D721Med (cell line): Measurements from ENCODE around the gene IFIT2.
"Not testable (repeated sequence)": the region's sequence is repeated elsewhere in the genome, so short reads cannot be mapped to it uniquely, and the experiment has no call there.

ENCODE experiments used
- DNase-seq: peaks from one replicate; pipeline ENCODE4 v3.0.0; 2011; ENCODE audit warnings: low spot score; ENCODE audit not compliant: insufficient read length
- FAIRE-seq: peaks from 2 replicates; lab custom pipeline; 2011; peaks lifted over from hg19 to GRCh38; lab: Jason Lieb, UNC
- TF ChIP-seq, protein P1 (sequence below): IDR thresholded peaks from 2 replicates; pipeline ENCODE4 v1.5.1; 2012; ENCODE audit warnings: mild to moderate bottlenecking, control low read depth; ENCODE audit not compliant: insufficient read depth; ENCODE audit errors: missing control alignments

IFIT2 gene

DNA sequence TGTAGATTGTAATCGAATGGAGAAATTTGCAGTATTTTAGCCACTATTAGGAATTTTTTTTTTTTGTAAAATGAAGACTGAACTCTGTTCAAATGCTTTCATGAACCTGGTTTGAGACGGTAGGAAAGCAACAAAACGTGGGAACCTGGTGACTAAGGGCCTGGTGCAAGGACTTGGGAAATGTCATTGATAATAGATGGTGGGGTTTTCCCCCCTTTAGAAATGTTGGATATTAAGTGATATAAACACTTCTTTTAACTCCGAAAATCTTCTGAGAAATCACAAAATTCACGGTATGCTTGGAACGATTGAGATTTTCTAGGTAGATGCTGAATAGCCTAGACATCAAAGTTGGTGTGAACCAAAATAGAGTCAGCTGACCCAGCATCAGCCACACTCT is 6.4 kb downstream of the IFIT2 start:
- FAIRE-seq (no peak), DNase-seq (no peak)
- TF ChIP-seq, protein P1, sequence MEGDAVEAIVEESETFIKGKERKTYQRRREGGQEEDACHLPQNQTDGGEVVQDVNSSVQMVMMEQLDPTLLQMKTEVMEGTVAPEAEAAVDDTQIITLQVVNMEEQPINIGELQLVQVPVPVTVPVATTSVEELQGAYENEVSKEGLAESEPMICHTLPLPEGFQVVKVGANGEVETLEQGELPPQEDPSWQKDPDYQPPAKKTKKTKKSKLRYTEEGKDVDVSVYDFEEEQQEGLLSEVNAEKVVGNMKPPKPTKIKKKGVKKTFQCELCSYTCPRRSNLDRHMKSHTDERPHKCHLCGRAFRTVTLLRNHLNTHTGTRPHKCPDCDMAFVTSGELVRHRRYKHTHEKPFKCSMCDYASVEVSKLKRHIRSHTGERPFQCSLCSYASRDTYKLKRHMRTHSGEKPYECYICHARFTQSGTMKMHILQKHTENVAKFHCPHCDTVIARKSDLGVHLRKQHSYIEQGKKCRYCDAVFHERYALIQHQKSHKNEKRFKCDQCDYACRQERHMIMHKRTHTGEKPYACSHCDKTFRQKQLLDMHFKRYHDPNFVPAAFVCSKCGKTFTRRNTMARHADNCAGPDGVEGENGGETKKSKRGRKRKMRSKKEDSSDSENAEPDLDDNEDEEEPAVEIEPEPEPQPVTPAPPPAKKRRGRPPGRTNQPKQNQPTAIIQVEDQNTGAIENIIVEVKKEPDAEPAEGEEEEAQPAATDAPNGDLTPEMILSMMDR = no peak

DNA sequence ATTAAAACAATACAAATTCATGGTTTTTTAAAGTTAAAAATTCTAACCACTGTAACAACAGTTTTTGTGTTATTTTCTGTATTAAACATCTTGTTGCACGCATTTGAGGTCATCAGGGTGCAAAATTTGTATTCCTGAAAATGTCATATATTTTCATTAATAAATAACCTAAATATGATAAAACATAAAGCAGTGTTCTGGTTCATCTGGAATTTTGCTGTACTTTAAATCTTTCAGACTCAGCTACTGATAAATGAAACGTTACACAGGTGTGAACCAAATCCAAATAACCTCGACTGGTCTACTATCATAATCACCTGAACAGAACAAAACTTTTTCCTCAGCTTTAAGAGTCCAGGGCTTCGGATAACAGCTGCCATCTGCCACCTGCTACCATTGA is 6.9 kb downstream of the IFIT2 start:
- TF ChIP-seq, protein P1 = no peak
- no peak for DNase-seq
- no peak for FAIRE-seq

DNA sequence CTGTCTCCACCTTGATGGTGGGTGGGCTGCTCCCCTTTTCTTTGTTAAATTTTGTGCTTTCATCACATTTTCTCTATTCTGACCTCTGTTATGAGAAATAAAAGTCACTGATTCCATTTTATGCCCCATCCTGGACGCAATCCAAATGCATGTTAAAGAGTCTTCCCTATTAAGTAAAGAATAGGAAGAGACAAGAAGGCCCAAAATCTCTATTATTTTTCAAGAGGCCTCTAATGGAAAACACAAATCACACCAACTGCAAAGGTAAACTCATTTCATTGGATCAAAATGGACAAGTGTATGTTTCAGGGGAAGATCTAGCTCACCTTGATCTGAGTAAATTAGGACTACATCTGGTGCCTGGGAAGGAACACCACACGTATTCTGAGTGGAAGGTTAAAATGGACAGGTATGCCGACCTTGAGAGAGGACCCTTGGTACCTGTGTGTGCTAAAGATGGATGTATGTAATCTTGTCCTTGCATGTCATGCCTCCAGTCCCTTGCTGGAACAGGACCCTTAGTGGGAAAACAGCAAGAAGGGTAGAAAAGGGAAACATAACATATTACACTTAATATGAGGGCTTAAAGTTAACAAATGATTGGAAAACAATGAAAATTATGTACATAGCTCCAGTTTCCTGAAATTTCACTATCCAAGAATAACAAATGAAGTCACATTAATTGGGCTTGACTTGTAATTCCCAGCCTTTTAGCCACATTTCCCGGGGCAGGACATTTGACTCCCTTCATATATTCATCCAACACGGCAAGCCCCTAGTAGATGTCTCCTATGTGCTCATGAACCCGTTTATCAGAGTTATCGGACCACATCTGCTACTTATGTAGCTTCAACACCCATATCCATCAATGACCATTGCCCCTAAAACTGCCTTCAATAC is 7.6 kb downstream of the IFIT2 start:
- no peak for DNase-seq
- TF ChIP-seq, protein P1 = no peak
- no peak for FAIRE-seq

DNA sequence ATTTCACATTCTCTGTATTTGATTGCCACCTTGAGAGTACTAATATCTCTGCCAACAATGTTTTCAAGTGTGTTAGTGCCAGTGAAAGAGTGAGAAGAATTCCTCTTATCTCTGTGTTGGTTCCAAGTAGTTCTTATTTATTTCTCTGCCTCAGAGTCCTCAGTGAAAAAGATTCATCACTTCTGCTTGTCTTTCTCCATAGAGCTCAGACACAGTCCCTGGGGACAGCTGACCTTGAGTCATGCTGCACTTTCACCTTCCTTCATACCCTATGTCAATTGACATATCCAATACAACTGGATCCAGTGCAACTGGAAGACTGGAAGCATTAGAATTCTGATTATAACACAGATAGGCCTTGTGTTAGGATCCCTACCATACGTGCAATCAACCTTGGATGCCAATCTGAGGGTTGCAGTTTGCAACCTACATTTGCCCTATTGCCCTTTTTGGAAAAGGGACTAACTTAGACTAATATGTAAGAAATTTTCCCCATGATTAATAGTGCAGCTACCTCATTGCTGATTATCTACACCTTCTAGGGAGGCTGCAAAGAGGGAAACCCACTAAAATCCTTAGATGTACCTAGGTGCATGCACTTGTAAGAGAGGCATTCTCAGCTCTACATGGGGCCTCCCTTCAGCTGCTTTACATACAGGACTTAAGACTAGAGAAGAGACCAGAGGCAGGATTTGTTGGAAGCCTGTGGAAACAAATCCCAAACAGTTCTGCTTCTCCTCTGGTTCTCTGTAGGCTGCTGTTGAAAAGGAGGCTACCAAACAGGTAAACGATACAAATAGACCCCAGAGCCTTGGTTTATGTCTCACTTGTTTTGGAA is 8.4 kb downstream of the IFIT2 start:
- TF ChIP-seq, protein P1 = no peak
- DNase-seq = no peak
- FAIRE-seq = no peak

DNA sequence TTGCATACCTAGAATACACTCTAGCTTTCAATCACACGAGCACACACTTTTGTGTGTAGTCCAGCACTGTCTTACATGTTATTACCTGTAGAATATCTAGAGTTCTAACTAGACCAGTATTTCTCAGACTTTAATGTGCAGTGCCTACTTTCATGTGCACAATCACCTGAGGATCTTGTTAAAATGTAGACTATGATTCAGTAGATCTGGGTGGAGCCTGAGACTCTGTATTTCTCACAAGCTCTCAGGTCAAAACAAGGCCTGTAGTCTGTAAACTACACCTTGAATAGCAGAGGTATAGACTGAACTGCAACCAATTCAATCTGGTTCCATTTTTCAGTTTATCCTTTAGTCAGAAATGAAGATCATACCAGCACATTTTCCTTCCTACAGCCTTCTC is 11.1 kb downstream of the IFIT2 start:
- DNase-seq (no peak), FAIRE-seq (no peak)
- TF ChIP-seq, protein P1 = no peak

DNA sequence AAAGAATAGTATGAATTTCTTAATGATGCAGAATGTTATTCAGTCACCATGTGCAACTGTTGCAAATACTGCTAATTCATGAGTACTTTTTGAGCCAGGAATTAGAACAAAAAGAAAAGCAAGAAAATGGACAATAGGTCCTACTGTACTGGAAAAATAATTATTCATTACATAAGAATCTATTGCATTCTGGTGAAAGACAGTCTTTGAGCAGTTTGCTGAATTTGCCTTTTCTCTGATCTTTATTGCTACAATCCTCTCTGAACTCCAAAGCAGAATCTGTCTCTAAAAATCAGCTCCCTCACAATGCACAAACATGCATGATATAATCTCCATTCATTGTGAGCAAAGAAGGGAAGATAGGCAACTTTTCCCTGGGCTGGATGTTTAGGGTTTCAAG is 12.8 kb downstream of the IFIT2 start:
- DNase-seq = no peak
- no peak for FAIRE-seq
- TF ChIP-seq, protein P1 = no peak

DNA sequence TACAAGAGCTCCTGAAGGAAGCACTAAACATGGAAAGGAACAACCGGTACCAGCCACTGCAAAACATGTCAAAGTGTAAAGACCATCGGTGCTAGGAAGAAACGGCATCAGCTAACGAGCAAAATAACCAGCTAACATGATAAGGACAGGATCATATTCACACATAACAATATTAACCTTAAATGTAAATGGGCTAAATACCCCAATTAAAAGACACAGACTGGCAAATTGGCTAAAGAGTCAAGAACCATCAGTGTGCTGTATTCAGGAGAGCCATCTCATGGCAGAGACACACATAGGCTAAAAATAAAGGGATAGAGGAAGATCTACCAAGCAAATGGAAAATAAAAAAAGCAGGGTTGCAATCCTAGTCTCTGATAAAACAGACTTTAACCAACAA is 16.2 kb downstream of the IFIT2 start:
- not testable (repeated sequence) for DNase-seq, FAIRE-seq

DNA sequence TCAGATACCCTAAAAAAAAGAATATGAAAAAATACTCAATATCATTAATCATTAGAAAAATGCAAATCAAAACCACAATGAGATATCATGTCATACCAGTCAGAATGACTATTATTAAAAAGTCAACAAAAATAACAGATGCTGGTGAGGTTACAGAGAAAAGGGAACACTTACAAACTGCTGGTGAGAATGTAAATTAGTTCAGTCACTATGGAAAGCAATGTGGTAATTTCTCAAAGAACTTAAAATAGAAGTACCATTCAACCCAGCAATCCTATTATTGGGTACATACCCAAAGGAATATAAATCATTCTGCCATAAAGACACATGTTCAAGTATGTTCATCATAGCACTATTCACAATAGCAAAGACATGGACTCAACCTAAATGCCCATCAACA is 23.2 kb downstream of the IFIT2 start:
- not testable (repeated sequence) for FAIRE-seq, DNase-seq

DNA sequence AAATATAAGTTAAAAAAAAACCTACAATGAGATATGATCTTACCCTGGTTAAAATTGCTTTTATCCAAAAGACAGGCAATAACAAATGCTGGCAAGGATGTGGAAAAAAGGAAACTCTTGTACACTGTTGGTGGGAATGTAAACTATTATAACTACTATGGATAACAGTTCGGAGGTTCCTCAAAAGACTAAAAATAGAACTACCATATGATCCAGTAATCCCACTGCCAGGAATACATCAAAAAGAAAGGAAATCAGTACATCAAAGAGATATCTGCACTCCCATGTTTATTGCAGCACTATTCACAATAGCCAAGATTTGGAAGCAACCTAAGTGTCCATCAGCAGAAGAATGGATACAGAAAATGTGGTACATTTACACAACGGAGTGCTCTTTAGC is 24.0 kb downstream of the IFIT2 start:
- not testable (repeated sequence) for DNase-seq, FAIRE-seq
